ENCODE results near the gene IRF7.

DNA sequence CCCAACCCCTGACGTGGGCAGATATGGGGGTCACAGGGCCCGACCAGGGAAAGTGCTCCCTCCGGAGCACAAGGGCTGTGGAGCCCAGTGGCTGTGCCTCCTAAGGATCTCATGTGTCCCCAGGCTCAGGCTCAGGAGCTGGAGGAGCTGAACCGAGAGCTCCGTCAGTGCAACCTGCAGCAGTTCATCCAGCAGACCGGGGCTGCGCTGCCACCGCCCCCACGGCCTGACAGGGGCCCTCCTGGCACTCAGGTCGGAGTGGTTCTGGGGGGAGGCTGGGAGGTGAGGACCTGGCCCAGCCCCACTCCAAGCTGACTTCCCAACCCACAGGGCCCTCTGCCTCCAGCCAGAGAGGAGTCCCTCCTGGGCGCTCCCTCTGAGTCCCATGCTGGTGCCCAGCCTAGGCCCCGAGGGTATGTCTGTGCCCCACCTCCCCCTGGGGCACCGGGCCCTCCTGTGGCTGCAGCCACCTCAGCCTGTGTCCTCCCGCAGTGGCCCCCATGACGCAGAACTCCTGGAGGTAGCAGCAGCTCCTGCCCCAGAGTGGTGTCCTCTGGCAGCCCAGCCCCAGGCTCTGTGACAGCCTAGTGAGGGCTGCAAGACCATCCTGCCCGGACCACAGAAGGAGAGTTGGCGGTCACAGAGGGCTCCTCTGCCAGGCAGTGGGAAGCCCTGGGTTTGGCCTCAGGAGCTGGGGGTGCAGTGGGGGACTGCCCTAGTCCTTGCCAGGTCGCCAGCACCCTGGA lies 52.5 kb downstream of the IRF7 start:
- TF ChIP-seq, protein P1, sequence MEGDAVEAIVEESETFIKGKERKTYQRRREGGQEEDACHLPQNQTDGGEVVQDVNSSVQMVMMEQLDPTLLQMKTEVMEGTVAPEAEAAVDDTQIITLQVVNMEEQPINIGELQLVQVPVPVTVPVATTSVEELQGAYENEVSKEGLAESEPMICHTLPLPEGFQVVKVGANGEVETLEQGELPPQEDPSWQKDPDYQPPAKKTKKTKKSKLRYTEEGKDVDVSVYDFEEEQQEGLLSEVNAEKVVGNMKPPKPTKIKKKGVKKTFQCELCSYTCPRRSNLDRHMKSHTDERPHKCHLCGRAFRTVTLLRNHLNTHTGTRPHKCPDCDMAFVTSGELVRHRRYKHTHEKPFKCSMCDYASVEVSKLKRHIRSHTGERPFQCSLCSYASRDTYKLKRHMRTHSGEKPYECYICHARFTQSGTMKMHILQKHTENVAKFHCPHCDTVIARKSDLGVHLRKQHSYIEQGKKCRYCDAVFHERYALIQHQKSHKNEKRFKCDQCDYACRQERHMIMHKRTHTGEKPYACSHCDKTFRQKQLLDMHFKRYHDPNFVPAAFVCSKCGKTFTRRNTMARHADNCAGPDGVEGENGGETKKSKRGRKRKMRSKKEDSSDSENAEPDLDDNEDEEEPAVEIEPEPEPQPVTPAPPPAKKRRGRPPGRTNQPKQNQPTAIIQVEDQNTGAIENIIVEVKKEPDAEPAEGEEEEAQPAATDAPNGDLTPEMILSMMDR (IDR thresholded peaks at IDR 0.05), result no peak
- TF ChIP-seq POLR2A (IDR thresholded peaks at IDR 0.05; ENCODE audit: low read depth), result no peak

All from esophagus muscularis mucosa (tissue), 3 donors.